Colonic mucosa (tissue), 4 donors: Measurements from ENCODE around the gene TJP2. TPM values are rescaled to one million over a fixed set of nuclear protein-coding genes. Genes with fewer than 3 reads are reported as not detected.
"Not testable (repeated sequence)": the region's sequence is repeated elsewhere in the genome, so short reads cannot be mapped to it uniquely, and the experiment has no call there.

Experiments
- DNase-seq: peaks from one replicate; pipeline ENCODE4 v3.0.0-alpha.2; 2020
- H3K27ac ChIP-seq: fragments of 200-600 bp; one replicate; pipeline ENCODE4 v1.8.0; 2021
- H3K27me3 ChIP-seq: fragments of 200-600 bp; one replicate; pipeline ENCODE4 v1.8.0; 2021
- H3K36me3 ChIP-seq: fragments of 200-600 bp; one replicate; pipeline ENCODE4 v1.8.0; 2021
- H3K4me1 ChIP-seq: fragments of 200-600 bp; one replicate; pipeline ENCODE4 v1.8.0; 2021; ENCODE audit warnings: mild to moderate bottlenecking
- H3K4me3 ChIP-seq: fragments of 200-600 bp; one replicate; pipeline ENCODE4 v1.8.0; 2021
- H3K9ac ChIP-seq, 2 donors: one replicate each; pipeline ENCODE4 v1.7.0; 2013; ENCODE audit warnings: control low read depth in 2 of 2, low read depth in 2 of 2, low read length in 2 of 2
- H3K9me3 ChIP-seq: fragments of 200-600 bp; one replicate; pipeline ENCODE4 v1.8.0; 2021
- intact Hi-C: fragments of 100-400 bp; cut with DNase I; formaldehyde crosslinking; loops from one replicate; pipeline ENCODE4 v1.14.1; 2022
- total RNA-seq, 2 donors: library from RNA; stranded (reverse); fragmentation: NEBNext Ultra II Directional in 1 of 2; extraction: Animal tissue kit (Norgen Biotek cat#: 25700) in 1 of 2; gene quantifications; one replicate each; pipeline ENCODE4 v1.2.1, GENCODE V29; 2021
- TF ChIP-seq, protein P1 (sequence below): fragments of 200-600 bp; IDR thresholded peaks from one replicate; pipeline ENCODE4 v1.8.0; 2022; ENCODE audit warnings: antibody characterized with exemption, mild to moderate bottlenecking
- donor health status: healthy.
- donor health status: DM: no; HTN: no; CAD: no.
- donor health status: DM: no; HTN: no; CAD: no.

The TJP2 gene
- total RNA-seq, 2 donors from 2014 or later = 133 to 174 TPM

DNA sequence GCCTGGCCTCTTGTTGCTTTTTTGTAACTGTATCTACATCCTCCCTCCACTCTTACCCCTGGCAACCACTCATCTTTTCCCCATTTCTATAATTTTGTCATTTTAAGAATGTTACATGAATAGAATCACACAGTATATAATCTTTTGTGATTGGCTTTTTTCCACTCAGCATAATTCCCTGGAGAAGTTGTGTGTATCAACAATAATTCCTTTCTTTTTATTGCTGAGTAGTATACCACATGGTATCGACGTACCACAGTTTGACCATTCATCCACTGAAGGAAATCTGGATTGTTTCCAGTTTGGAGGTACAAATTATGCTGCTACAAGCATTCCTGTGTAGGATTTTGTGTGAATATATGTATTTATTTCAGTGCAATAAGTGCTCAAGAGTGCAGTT lies 129.3 kb downstream of the TJP2 start:
- Histone ChIP-seq H3K36me3 (no peaks in the 10 kb centered on the region), H3K27me3 (no peaks in the 10 kb centered on the region), H3K9ac (no peak overlapping the region), H3K27ac (no peak overlapping the region), H3K4me1 (no peaks in the 10 kb centered on the region), H3K9me3 (no peaks in the 10 kb centered on the region), H3K4me3 (no peak overlapping the region)
- TF ChIP-seq, protein P1, sequence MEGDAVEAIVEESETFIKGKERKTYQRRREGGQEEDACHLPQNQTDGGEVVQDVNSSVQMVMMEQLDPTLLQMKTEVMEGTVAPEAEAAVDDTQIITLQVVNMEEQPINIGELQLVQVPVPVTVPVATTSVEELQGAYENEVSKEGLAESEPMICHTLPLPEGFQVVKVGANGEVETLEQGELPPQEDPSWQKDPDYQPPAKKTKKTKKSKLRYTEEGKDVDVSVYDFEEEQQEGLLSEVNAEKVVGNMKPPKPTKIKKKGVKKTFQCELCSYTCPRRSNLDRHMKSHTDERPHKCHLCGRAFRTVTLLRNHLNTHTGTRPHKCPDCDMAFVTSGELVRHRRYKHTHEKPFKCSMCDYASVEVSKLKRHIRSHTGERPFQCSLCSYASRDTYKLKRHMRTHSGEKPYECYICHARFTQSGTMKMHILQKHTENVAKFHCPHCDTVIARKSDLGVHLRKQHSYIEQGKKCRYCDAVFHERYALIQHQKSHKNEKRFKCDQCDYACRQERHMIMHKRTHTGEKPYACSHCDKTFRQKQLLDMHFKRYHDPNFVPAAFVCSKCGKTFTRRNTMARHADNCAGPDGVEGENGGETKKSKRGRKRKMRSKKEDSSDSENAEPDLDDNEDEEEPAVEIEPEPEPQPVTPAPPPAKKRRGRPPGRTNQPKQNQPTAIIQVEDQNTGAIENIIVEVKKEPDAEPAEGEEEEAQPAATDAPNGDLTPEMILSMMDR = no peak
- no peak for DNase-seq
- intact Hi-C loops = no loop called here

DNA sequence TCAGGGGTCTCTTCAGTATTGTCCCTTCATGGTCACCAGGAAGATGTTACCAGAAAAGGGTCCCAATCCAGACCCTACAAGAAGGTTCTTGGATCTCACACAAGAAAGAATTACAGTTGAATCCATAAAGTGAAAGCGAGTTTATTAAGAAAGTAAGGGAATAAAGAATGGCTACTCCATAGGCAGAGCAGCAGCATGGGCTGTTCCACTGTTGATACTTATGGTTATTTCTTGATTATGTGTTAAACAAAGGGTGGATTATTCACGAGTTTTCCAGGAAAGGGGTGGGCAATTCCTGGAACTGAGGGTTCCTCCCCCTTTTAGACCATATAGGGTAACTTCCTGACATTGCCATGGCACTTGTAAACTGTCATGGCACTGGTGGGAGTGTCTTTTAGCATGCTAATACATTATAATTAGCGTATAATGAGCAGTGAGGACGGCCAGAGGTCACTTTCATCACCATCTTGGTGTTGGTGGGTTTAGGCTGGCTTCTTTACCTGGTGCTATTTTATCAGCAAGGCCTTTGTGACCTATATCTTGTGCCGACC lies 132.9 kb downstream of the TJP2 start:
- H3K27ac ChIP-seq, H3K27me3 ChIP-seq, intact Hi-C loops, H3K9ac ChIP-seq, H3K36me3 ChIP-seq, H3K4me3 ChIP-seq, DNase-seq, H3K4me1 ChIP-seq, H3K9me3 ChIP-seq: not testable (repeated sequence)

DNA sequence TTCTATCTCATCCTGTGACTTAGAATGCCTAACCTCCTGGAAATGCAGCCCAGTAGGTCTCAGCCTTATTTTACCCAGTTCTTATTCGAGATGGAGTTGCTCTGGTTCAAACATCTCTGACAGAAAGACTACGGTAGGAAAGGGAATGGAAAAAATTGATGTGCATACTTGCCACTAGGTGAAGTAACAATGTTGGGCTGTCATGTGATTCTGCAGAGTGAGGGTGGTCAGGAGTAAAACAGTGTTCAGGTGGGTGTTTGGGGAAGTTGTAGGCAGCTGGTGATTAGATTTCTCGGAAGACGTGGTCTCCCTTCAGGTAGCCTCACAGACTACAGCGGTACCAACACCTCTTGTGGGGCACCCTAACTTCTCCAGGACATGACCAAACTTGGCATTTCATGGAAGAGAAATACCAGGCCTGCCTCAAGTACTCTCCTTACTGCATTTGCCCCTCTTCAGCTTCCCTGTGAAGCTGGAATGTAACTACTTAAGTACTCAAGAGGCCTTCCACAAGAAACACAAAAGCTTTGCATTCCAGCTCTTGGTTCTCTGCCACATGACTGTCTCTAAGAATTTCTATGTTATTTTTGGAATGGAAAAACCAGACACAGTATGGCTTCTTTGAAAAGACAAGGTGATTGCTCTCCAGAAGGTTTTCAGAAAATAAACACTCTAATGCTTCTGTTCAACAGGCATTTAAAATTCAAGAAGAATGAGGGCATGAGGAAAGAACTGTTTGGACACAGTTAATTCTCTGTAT lies 133.5 kb downstream of the TJP2 start:
- no peak overlapping the region for H3K4me3 ChIP-seq
- no peaks in the 10 kb centered on the region for H3K9me3 ChIP-seq
- TF ChIP-seq, protein P1 = no peak
- intact Hi-C loops = no loop called here
- H3K9ac ChIP-seq = no peak overlapping the region
- no peak for DNase-seq
- H3K27me3 ChIP-seq = no peaks in the 10 kb centered on the region
- H3K36me3 ChIP-seq = no peaks in the 10 kb centered on the region
- H3K4me1 ChIP-seq = no peaks in the 10 kb centered on the region
- H3K27ac ChIP-seq = no peak overlapping the region

- TF ChIP-seq, protein P1 = no peak
Observed at GRCh38 chr9:69308206-69308931, 134.3 kb downstream of the TJP2 start.

DNA sequence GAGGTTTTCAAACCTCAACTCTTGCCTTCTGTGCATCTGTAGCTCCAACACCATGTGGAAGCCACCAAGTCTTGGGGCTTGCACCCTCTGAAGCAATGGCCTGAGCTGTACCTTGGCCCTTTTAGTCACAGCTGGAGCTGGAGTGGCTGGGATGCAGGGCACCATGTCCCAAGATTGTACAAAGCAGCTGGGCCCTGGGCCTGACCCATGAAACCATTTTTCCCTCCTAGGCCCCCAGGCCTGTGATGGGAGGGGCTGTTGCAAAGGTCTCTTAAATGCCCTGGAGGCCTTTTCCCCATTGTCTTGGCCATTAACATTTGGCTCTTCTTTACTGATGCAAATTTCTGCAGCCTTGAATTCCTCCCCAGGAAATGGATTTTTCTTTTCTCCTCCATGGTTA lies 139.1 kb downstream of the TJP2 start:
- Histone ChIP-seq H3K9me3 (no peaks in the 10 kb centered on the region), H3K4me3 (no peak overlapping the region), H3K4me1 (no peaks in the 10 kb centered on the region), H3K27me3 (no peaks in the 10 kb centered on the region), H3K27ac (no peak overlapping the region), H3K36me3 (no peaks in the 10 kb centered on the region), H3K9ac (no peak overlapping the region)
- intact Hi-C loops = no loop called here
- TF ChIP-seq, protein P1 = no peak
- DNase-seq = no peak

More at GRCh38 chr9:69308206-69308931, 134.3 kb downstream of the TJP2 start:
- no peaks in the 10 kb centered on the region for H3K4me1 ChIP-seq
- H3K27ac ChIP-seq = no peak overlapping the region
- intact Hi-C loops = no loop called here
- H3K36me3 ChIP-seq = no peaks in the 10 kb centered on the region
- no peak overlapping the region for H3K4me3 ChIP-seq
- no peaks in the 10 kb centered on the region for H3K27me3 ChIP-seq
- DNase-seq = no peak
- H3K9ac ChIP-seq = no peak overlapping the region
- no peaks in the 10 kb centered on the region for H3K9me3 ChIP-seq
